Keratinocyte (primary cell): ENCODE measurements around the gene OPRL1. TPM values are rescaled to one million over a fixed set of nuclear protein-coding genes. Genes with fewer than 3 reads are reported as not detected.

Source experiments
- DNase-seq: peaks from one replicate; pipeline ENCODE4 v3.0.0-alpha.2; 2011; ENCODE audit warnings: low read depth, missing footprints, low spot score
- FAIRE-seq: peaks from 2 replicates; lab custom pipeline; 2011; peaks lifted over from hg19 to GRCh38; lab: Jason Lieb, UNC
- H2AFZ ChIP-seq: 2 replicates; pipeline ENCODE4 v1.6.0; 2012; ENCODE audit warnings: low read length, control low read depth, inconsistent platforms; ENCODE audit not compliant: control insufficient read depth
- H3K27ac ChIP-seq: 2 replicates; pipeline ENCODE4 v1.5.1; 2011; ENCODE audit warnings: low read length; ENCODE audit not compliant: control insufficient read depth, insufficient read depth
- H3K27me3 ChIP-seq: 3 replicates; pipeline ENCODE4 v1.6.0; 2011; ENCODE audit warnings: low read length; ENCODE audit not compliant: control insufficient read depth, insufficient read depth; ENCODE audit errors: extremely low read depth
- H3K36me3 ChIP-seq, 2 experiments: 2 replicates in 1 of 2; 3 replicates in 1 of 2; pipeline ENCODE4 v1.5.1; 2011; ENCODE audit warnings: low read length in 2 of 2, mild to moderate bottlenecking in 1 of 2; ENCODE audit not compliant: control insufficient read depth in 2 of 2, insufficient read depth in 2 of 2; ENCODE audit errors: extremely low read depth in 1 of 2
- H3K4me1 ChIP-seq: 3 replicates; pipeline ENCODE4 v1.5.1; 2011; ENCODE audit warnings: low read length; ENCODE audit not compliant: control insufficient read depth, insufficient read depth; ENCODE audit errors: extremely low read depth
- H3K4me2 ChIP-seq: 3 replicates; pipeline ENCODE4 v1.6.0; 2011; ENCODE audit warnings: low read depth, low read length; ENCODE audit not compliant: control insufficient read depth, insufficient read depth; ENCODE audit errors: extremely low read depth
- H3K4me3 ChIP-seq, 3 experiments: fragments of 200-600 bp in 1 of 3; sonication (generic) in 1 of 3; 2 replicates in 2 of 3; 3 replicates in 1 of 3; pipeline ENCODE4 v1.5.1; 2011 to 2016; ENCODE audit warnings: low read length in 3 of 3, mild to moderate bottlenecking in 3 of 3, control low read depth in 2 of 3, inconsistent platforms in 1 of 3, low read depth in 1 of 3, mixed read lengths in 1 of 3, mixed run types in 1 of 3, moderate library complexity in 1 of 3; ENCODE audit not compliant: control insufficient read depth in 2 of 3, insufficient read depth in 2 of 3; ENCODE audit errors: extremely low read depth in 1 of 3
- H3K79me2 ChIP-seq: 2 replicates; pipeline ENCODE4 v1.6.0; 2012; ENCODE audit warnings: low read length; ENCODE audit not compliant: control insufficient read depth, insufficient read depth
- H3K9ac ChIP-seq: 3 replicates; pipeline ENCODE4 v1.6.0; 2011; ENCODE audit warnings: low read length; ENCODE audit not compliant: control insufficient read depth, insufficient read depth; ENCODE audit errors: extremely low read depth
- H3K9me1 ChIP-seq: 3 replicates; pipeline ENCODE4 v1.6.0; 2011; ENCODE audit warnings: low read length; ENCODE audit not compliant: control insufficient read depth, insufficient read depth; ENCODE audit errors: extremely low read depth
- H3K9me3 ChIP-seq: 2 replicates; pipeline ENCODE4 v1.5.1; 2012; ENCODE audit warnings: low read depth, low read length; ENCODE audit not compliant: control insufficient read depth
- H4K20me1 ChIP-seq: 3 replicates; pipeline ENCODE4 v1.6.0; 2011; ENCODE audit warnings: low read length; ENCODE audit not compliant: control insufficient read depth, insufficient read depth; ENCODE audit errors: extremely low read depth
- CTCF ChIP-seq, 3 experiments: IDR thresholded peaks in 1 of 3; conservative IDR thresholded peaks in 1 of 3; optimal IDR thresholded peaks in 1 of 3; 2 replicates in 2 of 3; 3 replicates in 1 of 3; pipeline versions ENCODE3 to v1.5.1; 2011; ENCODE audit warnings: low read length in 3 of 3, mild to moderate bottlenecking in 3 of 3, moderate library complexity in 2 of 3, control low read depth in 1 of 3, inconsistent platforms in 1 of 3; ENCODE audit not compliant: insufficient read depth in 2 of 3; ENCODE audit errors: extremely low read depth in 1 of 3
- EZH2 ChIP-seq: IDR thresholded peaks from one replicate; pipeline ENCODE4 v1.6.1; 2012; ENCODE audit warnings: inconsistent platforms, mild to moderate bottlenecking, low read length, moderate library complexity
- dilution Hi-C: fragments of 300-500 bp; cut with MboI; formaldehyde crosslinking; loops from one replicate; pipeline ENCODE4 v1.7.0; 2020; ENCODE audit warnings: low sequenced_read_pairs; ENCODE audit not compliant: extremely low pct_ligation_motif_present
- polyA plus RNA-seq, 5 experiments: library from polyadenylated mRNA; depleted of rRNA in 3 of 5; stranded (reverse) in 3 of 5; stranded (forward) in 1 of 5; unstranded in 1 of 5; fragments of >200 nt; gene quantifications; 1 replicate in 1 of 5; 2 replicates in 3 of 5; 3 replicates in 1 of 5; pipeline versions ENCODE4 v1.2.1 to v1.2.3, GENCODE V29; 2011 to 2012; ENCODE audit warnings: missing spikeins in 2 of 5, low read depth in 1 of 5, low replicate concordance in 1 of 5

The OPRL1 gene
- polyA plus RNA-seq, 1 donor (not counting 4 experiments of a cell fraction or from before 2014, with no cell fraction given): 0.25 TPM

DNA sequence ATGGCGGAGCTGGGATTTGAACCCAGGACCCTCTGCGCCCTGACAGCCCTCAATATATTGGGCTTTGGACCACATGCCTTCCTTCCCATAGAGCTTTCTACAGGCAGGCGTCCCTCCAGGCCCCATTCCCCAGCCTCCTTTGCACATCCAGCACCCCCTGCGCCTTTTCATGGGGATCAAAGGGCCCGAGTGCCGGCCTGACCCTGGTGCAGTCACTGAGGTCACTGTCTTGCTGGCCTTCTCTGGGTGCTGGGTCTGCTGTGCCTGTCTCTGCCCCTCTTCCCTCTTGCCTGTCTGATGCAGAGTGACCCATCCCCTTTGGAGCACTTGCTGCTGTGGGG is 1.7 kb downstream of the OPRL1 start:
- Histone ChIP-seq H3K4me1 (peaks cover 19% of the 10 kb centered on the region), H3K36me3 (no peaks in the 10 kb centered on the region), H3K4me3 (no peak overlapping the region), H3K9me1 (no peaks in the 10 kb centered on the region), H3K27me3 (peaks cover 43% of the 10 kb centered on the region), H2AFZ (no peak overlapping the region), H3K27ac (no peak overlapping the region), H3K9me3 (no peaks in the 10 kb centered on the region), H3K4me2 (no peak overlapping the region), H3K9ac (no peak overlapping the region), H3K79me2 (peaks cover 2% of the 10 kb centered on the region), H4K20me1 (no peaks in the 10 kb centered on the region)
- FAIRE-seq (no peak), DNase-seq (no peak)
- dilution Hi-C loops: no loop called here
- TF ChIP-seq EZH2: no peak
- no peak for TF ChIP-seq CTCF (optimal IDR thresholded peaks at IDR 0.05 in 1 of 3, IDR thresholded peaks at IDR 0.05 in 1 of 3, conservative IDR thresholded peaks at IDR 0.05 in 1 of 3; ENCODE audit: extremely low read depth in 1 of 3, insufficient read depth in 2 of 3, low read length in 3 of 3)

GRCh38 chr20:64082126-64082731 is 2.3 kb downstream of the OPRL1 start:
- Histone ChIP-seq H2AFZ (no peak overlapping the region), H3K9me1 (no peaks in the 10 kb centered on the region), H3K4me2 (no peak overlapping the region), H3K27ac (no peak overlapping the region), H3K4me1 (peaks cover 19% of the 10 kb centered on the region), H4K20me1 (no peaks in the 10 kb centered on the region), H3K9me3 (no peaks in the 10 kb centered on the region), H3K79me2 (peaks cover 2% of the 10 kb centered on the region), H3K27me3 (peaks cover 43% of the 10 kb centered on the region), H3K36me3 (no peaks in the 10 kb centered on the region), H3K9ac (no peak overlapping the region), H3K4me3 (no peak overlapping the region)
- TF ChIP-seq CTCF (optimal IDR thresholded peaks at IDR 0.05 in 1 of 3, IDR thresholded peaks at IDR 0.05 in 1 of 3, conservative IDR thresholded peaks at IDR 0.05 in 1 of 3; ENCODE audit: extremely low read depth in 1 of 3, insufficient read depth in 2 of 3, low read length in 3 of 3) (no peak), EZH2 (no peak)
- dilution Hi-C loops: no loop called here
- no peak for DNase-seq
- no peak for FAIRE-seq
